22Rv1 (cell line): ENCODE data around the gene CCDC60.

ENCODE experiments used
- CTCF ChIP-seq: fragments of 450-650 bp; IDR thresholded peaks from 2 replicates; pipeline ENCODE4 v1.5.1; 2017; ENCODE audit warnings: mild to moderate bottlenecking
- ZFX ChIP-seq: fragments of 450-650 bp; IDR thresholded peaks from 2 replicates; pipeline ENCODE4 v1.6.1; 2017; ENCODE audit warnings: antibody characterized with exemption, borderline replicate concordance

GRCh38 chr12:119589097-119589496 lies 254.6 kb downstream of the CCDC60 start:
- TF ChIP-seq CTCF (no peak), ZFX (no peak)
